COR-L47 (cell line): ENCODE measurements around the gene CAPN8.

ENCODE experiments used
- DNase-seq: peaks from one replicate; lab custom pipeline; 2025; lab: John Stamatoyannopoulos, UW

Gene CAPN8

DNA sequence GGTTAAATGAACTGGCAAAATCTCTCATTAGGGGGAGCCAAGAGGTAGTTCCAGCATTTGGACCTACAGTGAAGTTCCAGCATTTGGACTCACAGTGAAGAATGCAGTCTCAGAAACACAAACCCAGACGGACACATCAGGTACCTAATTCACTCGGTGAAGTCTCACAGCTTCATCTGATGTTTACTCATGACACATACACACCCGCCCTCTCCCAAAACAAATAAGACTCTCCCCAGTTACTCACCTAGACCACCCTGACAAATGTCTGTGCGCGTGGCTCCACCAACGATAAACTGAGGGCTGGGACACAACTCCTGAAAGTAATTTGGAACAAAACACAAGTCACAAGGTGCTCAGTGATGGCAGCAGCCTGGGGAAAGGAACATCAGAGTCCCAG, 11.4 kb downstream of the CAPN8 start:
- no peak for DNase-seq

DNA sequence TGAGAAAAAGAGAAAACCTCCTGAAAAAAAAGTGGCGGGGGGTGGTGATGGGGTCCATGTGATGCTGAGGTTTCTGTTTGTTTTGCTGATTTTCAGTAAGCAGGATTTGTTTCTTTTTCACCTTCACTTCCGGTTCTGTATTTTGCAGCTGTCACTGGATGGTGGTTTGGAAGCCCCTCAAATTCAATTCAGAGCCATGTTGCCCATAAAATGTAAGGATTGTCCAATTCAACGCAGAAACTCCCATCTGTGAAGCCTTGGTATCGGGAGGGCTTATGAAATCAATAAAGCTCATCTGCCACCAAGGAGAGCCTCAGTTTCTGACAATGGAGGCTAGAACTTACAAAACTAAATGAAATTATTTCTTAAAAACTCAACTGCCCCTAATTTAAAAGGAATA, 12.1 kb downstream of the CAPN8 start:
- no peak for DNase-seq

DNA sequence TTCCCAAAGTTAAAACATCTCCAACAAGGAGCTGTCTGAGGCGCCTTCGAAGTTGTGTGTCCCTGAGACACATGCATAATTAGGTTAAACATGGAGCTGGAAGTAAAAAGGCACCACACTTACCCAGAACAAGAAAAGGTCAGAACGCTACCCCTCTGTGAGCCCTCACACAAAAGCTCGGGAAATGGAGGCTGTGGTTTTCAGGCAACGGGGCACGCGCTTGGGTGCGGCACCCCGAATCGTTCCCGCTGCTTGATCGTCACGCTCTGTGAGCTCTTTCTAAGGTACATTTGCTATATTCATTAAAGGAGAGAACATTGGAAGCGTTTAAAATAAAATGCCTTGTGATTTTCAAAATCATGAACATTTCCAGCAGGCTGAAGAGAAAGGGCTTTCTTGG, 12.5 kb downstream of the CAPN8 start:
- no peak for DNase-seq

DNA sequence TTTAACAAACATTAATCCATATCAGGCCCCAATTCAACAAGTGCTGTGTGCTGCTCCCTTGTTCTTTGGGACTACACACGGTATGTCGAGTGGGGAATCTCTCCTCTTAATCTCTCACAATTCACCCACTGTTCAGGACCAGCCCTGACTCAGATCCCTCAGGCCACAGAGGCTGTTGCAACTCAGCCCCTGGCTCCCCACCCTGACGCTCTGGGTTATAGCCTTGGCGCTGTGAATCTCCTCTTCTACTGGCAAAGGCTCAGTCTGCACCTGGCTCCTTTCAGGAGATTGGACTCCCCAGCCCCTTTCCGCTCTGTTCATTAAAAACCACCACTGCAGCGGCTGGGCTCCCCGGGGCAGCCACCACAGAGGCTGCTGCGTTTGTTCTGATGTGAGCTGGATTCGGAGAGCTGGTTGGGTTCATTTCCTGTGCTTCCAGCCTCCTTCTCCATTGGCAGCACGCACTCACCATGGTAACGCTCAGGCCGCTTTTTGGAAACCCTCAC, 13.0 kb downstream of the CAPN8 start:
- DNase-seq, result no peak

DNA sequence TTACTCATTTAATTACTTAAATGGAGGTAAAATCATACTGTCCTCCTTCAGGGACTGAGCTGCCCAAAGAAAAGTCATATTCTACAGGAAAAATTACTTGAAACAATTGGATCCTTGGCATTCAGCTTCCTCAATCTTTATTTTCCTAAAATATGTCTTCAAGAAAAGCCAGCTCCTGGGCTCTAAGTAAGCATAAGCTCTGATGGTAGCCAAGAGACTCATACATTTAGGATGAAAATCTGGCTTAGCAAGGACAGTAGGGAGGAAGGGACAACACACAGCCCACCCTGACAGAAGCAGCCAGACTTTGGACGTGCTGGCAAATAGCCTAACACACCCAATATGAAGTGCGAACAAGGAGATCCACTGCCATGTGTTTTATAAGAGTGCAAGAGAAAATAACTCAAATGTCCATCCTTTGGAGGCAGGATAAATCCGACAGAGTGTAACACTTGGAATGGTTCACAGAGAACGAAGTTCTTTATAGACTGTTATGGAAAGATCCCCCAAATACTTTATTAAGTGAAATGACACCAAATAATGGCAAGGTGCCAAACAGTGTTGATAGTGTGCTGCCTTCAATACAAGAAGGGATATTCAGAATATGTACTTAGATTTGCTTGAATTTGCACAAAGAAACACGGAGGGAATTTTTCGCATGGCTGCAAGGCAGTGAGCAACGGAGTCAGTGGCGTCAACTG, 14.1 kb downstream of the CAPN8 start:
- no peak for DNase-seq

DNA sequence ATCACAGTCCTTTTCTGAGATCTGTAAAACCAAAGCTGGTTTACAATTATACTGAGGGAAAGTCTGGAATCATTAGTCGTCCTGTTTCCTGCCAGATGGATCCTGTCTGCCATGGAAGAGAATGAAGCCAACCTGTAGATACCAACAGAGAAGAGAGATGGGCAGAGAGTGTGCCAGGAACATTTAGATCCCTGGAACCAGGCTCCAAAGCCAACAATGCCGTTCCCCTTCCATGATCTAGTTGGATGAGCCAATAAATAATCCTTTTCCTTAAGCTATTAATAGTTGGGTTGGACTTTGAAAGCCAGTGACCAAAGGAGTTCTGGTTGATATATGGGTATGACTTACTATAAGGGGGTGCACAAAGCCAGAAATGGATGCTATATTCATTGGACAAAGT, 15.0 kb downstream of the CAPN8 start:
- no peak for DNase-seq

DNA sequence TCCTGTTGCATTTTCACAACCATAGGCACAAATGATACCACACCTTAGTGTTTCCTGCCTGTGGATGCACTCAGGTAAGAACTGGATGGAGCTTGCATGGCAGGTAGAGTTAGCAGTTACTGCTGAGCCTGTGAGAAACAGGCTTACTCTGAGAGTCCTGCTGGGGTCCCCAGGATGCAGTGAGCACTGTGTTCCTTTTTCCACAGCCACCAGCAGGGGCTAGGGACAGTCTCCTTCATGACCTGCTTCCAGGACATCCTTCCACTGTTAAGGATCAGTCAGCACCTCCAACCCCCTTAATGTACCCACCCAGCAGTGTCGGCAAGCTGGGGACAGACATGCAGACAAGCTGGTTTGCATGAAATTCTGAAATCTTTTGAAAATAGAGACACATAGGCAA, 16.3 kb downstream of the CAPN8 start:
- no peak for DNase-seq

DNA sequence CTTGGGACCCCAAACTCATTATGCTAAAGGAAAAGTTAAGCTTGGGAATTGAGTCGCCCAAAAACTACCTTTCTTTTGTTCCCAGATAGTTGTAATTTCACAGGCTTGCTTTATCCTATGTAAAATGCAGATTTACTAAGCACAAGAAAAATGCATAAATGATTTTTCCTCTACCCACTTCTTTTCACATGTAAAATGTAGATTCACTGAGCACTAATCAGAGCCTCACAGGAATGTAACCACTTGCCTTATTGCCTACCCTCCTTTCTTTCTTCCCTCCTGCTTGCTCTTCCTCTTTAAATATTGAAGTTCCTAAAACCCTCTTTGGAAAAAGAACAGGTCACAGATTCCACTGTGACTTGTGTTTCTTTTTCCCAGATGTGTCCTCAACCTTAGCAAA, 18.3 kb downstream of the CAPN8 start:
- DNase-seq, result no peak

DNA sequence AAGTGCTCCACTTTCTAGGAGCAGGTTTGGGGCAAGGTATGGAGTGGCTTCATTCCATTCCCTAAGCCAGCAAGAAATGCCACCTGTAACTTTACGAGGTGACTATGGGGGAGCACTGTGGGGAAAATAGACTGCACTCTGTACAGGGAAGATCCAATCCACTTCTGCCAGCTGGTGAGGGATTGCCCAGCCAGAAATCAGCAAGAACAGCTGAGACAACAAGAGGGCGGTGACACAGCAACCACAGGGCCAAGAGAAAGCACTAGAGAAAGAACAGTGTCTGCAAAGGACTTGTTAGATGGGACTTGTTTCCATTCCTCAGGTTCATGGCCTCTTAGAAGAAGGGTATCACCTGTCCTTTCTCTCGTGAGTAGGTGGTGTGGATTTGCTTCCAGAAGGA, 19.6 kb downstream of the CAPN8 start:
- DNase-seq, result no peak

DNA sequence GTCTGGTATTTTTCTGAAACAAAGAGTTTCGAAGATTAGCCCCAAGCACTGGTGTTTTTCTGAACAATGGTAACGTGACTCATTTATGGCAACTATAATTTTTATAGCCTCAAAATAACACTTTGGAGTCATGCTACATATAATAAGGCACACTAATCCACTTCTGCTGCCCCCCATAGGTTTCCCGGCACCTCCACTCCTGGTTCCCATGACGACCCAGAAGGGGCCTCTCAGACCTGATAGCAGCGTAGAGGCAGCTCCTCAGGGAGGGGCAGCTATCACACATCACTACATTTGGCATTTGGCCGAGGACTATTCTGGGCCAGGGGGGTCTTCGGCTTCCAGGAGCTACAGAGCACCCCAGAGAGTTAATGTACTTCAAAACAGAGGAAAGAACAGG, 23.3 kb downstream of the CAPN8 start:
- DNase-seq, result peak; percentile 47

DNA sequence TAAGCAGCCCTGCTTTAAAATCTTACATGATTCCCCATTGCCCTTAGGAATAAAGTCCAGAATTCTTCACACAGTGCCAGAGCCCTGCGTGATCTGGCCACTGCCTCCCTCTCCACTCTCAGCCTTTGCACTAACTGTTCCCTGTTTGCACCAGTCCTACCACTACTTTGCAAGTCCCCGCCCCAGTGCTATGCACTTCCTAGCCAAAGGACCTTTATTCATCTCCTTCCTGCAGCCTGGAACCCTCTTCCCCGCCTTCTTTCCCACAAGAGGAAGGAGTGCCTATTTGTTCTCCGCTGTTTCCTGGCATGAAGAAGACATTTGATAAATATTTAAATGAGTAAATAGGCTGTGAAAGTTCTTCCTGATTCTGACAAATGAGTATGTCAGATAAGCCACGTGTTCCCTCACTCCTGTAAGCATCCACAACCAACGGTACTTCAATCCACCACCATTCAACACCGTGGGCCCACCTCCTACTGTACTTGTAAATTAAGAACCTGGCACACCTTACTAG, 23.9 kb downstream of the CAPN8 start:
- no peak for DNase-seq

DNA sequence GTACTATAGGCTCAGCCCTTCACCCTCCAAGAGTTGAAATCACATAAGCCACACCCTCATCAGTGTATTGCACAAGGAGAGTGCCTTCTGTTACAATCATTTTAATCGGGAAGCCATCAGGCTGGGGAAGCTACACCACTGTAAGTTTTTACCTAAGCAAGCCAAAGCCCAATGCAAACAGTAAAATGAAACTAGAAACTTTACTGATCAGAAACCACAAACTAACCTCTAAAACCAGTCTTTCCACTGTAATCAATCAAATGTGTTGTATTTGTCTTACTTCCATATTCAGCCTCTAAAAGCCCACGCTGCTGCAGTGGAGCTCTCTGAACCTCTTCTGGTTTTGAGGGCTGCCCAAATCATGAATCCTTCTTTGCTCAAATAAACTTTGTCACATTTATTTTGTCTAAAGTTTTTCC, 26.2 kb downstream of the CAPN8 start:
- DNase-seq, result no peak

DNA sequence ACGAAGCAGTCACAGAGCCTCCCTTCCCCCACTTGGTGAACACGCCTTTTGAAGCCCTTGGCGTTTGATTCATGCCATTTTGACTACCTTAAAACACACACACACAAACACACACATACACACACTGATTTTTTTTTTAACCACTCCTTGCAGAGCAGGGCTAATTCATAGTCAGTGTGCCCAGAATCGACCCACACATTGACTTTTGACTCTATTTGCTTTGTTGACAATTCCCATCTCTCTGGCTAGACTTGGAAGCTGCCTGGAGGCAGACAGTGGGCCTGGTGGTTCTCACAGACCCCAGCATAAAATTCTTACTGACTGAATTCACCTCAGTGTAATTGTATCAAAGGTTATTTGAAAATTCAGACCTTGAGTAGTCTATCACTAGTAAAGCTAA, 30.3 kb downstream of the CAPN8 start:
- DNase-seq, result no peak

DNA sequence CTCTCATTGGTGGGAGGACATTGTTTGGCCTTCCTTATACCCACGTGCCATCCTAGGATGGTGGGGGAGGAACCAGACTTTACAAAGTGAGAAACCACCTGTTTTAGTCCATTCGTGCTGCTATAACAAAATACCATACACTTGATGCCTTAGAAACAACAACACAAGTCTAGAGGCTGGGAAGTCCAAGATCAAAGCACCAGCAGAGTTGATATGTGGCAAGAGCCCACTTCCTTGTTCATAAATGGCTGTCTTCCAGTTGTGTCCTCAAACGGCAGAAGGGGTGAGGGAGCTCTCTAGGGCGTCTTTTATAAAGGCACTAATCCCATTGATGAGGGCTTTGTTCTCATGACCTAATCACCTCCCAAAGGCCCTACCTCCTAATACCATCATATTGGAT, 31.1 kb downstream of the CAPN8 start:
- no peak for DNase-seq

DNA sequence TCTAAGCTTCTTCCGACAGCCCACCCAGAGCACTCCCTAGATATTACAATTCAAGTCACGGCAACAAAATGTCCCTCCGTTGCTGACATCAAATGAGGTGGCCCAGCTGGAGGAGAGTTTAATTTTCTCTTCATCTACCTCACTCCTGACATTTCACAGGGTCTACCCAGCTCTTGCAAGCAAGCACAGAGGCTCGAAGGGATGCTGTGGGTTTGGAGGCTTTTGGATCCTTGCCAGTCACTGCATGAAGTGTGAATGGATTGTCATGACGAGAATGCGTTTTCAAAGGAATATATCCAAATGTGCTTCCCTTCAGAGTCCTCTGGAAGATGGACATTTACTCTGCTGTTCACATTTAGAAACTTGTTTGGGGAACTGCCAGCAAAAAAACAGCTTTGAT, 33.5 kb downstream of the CAPN8 start:
- DNase-seq, result no peak

DNA sequence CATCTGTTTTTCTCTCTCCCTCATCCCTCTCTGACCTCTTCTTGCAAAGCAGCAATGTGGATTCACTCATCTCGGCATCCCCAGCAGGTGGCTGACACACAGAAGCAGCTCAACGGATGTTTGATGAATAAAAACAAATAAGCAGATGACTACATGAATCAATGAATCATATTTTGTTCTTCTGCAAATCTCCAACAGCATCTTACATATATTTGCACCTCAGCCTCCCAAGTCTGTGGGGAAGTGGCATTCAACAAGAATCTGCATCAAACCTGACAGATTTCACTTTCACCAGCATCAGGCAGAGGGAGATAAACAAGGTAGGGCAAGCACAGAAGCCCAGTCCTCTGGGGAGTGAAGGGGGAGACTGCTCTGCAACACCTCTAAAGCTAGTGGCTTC, 34.0 kb downstream of the CAPN8 start:
- DNase-seq, result no peak

DNA sequence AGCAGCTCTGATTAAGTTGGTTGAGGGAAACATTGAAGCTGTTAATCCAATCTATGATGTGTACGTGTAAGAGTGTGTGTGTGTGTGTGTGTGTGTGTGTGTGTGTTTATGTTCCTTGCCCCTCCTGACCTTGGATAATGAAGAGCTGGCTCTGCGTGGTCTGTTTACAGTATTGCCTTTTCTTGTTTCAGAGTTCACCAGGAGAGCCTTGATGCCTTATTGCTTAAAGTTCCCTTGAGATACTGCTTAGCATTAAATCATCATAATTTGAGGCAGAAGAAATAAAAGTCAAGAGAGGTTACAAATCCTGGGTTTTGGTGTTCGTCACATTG, 36.4 kb downstream of the CAPN8 start:
- DNase-seq, result no peak

DNA sequence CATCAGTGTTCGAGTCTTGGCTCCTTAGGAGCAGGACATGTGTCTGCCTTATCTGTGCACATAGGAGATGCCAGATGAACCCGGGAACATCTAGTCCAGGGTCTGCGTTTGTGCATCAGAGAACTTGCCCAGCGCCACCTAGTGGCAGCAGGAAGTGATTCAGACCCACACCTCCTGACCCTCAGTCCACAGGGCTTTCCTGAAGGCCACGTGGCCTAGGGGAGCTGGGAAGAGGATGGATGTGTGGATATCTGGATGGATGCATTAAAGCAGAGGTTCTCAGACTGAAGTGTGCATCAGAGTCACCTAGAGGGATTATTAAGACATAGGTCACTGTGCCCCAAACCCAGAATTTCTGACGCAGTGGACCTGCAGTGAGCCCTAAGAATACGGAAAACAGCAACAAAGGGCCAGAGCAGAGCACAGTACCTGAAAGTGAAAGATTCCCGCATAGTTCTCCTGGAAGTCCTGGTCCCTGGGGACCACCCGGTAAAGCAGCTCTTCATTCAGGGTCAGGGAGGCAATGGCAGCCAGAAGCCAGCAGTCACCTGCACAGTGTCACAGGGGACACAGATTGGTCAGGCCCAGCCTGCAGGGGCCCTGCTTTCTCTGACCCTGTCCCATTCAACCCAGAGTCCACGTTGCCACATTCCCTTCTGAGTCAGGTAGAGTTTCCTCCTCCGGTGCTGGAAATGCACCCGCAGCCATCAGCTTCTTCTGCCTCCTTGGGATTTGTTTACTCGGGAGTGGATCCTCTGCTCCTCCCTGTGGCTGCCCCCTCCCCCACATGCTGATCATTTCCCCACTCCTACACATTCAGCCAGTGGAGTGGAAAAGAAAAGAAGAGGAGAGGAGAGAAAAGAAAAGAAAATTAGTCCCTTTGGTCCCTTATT, 37.0 kb downstream of the CAPN8 start:
- peak; percentile 72 for DNase-seq

DNA sequence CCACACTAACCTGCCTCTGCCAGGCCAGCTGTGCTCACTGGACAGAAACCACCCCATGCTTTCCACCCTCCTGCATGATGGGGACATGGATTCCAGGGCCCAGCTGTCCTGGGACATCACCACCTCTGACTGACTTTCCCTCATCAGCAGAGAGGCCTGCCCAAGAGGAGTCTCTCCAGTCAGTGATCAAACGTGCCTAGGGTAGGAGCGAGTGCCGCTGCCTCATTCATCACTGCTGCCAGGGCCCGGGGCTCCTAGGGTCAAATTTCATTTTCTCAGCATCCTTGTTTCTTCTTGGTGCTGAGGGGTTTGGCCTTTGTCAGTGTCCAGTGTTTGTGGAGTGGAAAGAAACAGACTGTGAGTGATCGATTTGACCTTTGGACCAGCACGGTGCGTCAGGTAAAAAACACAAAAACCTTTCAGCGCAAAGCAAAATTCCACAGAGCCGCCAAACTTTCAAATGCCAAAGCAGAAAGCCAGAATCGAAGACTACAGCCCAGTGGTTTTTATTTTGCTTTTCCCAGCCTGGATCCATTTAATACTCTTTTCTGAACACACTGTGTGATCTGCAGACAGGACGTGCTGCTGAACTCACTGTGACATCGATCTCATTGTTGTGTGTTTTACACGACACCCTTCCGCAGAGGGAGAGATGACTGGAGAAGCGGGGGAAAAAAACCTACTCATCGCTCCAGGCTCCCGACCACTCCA, 43.2 kb downstream of the CAPN8 start:
- DNase-seq, result no peak

DNA sequence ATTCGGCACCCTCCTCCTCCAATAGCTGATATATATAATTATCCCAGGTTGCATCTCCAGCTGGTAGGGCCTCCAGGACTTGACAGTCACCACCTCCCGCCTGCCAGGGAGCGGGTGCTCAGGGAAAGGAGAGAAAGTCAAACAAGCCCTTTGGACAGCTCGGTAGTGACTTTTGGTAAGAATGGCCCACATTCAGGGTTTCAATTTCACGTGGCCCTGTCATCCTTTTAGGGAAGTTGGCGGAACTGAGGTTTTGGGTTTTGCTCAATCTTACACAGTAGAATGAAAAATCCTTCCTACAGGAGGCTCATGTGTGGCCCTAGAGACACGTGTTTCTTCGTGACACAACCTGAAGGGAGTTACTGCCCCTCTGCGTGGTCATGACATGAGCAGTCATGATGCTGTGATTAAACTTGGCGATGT, 44.2 kb downstream of the CAPN8 start:
- DNase-seq, result no peak

DNA sequence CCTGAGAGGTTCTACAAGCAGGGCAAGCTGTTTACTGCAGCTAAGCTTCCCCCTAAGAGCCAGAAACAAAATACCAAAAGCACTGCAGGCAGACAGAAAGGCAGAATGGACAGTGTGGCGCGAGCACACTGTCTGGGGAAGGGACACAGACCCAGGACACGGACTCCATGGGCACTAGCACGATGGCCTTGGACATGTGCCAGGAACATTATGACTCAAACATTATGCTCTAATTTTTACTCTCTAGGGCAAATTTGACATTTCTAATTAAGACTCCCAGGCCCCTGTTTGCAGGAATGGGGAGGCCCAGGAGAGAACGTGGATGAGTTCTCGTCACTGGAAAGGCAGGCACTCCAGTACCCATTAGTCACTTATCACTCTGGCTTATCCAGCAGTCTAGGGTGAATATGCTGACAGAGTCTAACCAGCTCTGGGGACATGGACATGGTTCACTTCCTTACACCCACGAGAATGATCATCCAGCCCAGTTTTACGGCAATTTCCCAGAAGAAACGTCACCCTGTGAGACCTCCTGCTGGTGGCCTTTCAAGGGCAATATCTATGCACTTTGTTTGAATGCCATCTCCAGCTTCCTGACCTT, 45.1 kb downstream of the CAPN8 start:
- no peak for DNase-seq

DNA sequence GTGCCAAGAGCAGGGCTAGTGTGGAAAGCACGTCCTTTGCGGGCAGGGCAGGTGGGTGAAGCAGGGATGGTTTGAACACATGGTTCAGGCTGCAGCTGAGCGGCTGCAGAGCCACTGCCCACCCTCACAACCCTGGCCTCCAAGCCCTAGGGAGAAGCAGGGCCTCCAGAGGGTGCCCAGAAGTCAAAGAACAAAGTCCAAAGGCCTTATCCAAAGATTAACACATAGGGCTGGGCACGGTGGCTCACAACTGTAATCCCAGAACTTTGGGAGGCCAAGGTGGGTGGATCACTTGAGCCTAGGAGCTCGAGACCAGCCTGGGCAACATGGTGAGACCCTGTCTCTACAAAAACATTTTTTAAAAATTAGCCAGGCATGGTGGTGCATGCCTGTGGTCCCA, 46.8 kb downstream of the CAPN8 start:
- DNase-seq, result no peak
